ENCODE results near the gene TNFSF12.
A peak's percentile ranks its signal among the peaks of the same experiment; 100 is the strongest.

The TNFSF12 gene, protein sequence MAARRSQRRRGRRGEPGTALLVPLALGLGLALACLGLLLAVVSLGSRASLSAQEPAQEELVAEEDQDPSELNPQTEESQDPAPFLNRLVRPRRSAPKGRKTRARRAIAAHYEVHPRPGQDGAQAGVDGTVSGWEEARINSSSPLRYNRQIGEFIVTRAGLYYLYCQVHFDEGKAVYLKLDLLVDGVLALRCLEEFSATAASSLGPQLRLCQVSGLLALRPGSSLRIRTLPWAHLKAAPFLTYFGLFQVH

DNA sequence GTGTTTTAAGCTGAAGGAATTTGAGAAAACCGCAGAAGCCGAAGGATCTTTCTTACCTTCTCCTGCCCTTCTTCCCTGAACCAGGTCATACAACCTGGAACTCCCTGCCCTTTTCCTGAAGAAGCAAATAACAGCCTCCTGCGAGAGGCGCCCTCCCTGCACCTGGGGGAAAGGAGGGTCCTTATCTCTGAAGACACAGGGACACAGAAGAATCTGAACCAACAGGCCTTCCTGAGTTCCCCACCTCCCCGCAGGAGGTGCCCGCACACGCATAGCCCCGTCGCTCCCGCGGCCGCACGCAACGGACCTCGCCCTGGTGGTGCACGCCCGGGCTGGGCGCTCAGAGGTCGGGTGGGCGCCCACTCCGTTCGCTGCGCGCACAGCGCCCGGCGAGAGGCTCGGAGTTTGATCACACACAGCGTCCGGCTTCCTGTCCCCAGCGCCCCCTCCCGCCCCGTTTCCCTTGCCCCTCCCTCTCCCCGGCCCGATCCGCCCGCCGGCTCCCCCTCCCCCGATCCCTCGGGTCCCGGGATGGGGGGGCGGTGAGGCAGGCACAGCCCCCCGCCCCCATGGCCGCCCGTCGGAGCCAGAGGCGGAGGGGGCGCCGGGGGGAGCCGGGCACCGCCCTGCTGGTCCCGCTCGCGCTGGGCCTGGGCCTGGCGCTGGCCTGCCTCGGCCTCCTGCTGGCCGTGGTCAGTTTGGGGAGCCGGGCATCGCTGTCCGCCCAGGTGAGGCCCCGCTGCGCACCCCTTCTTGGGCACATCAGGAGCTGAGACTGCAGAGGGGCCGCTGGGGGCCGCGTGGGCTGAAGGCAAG, at the start of gene TNFSF12:
TSS of gene TNFSF12 (plus strand) at position 474 of the 816 bp plus-strand sequence. CDS start at position 570, 96 bp downstream.
- H3K9me3 ChIP-seq (ENCODE audit: insufficient read depth, low read length), result no peaks in the 10 kb centered on the region
- H3K27ac ChIP-seq (ENCODE audit: low read depth, low read length), result no peak within 1 kb of the TSS
- H3K27me3 ChIP-seq (ENCODE audit: low read length), result no peaks in the 10 kb centered on the region
- H3K9ac ChIP-seq (ENCODE audit: low read length), result peak within 1 kb of the TSS; percentile 18; the same call in 1 of the 2 replicates
- H3K79me2 ChIP-seq (ENCODE audit: insufficient read depth, low read length), result no peaks in the 10 kb centered on the region
- H3K36me3 ChIP-seq (ENCODE audit: low read length), result no peaks in the 10 kb centered on the region
- H3K9me2 ChIP-seq (replicated peaks; ENCODE audit: insufficient read depth, low read length), result no peaks in the 10 kb centered on the region
- TF ChIP-seq EZH2phosphoT487 (conservative IDR thresholded peaks at IDR 0.05; ENCODE audit: low read length), result no peak
- TF ChIP-seq, protein P1, sequence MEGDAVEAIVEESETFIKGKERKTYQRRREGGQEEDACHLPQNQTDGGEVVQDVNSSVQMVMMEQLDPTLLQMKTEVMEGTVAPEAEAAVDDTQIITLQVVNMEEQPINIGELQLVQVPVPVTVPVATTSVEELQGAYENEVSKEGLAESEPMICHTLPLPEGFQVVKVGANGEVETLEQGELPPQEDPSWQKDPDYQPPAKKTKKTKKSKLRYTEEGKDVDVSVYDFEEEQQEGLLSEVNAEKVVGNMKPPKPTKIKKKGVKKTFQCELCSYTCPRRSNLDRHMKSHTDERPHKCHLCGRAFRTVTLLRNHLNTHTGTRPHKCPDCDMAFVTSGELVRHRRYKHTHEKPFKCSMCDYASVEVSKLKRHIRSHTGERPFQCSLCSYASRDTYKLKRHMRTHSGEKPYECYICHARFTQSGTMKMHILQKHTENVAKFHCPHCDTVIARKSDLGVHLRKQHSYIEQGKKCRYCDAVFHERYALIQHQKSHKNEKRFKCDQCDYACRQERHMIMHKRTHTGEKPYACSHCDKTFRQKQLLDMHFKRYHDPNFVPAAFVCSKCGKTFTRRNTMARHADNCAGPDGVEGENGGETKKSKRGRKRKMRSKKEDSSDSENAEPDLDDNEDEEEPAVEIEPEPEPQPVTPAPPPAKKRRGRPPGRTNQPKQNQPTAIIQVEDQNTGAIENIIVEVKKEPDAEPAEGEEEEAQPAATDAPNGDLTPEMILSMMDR (IDR thresholded peaks at IDR 0.05; ENCODE audit: insufficient read depth, low read length, poor library complexity, severe bottlenecking), result no peak
- peak within 1 kb of the TSS; percentile 29 for H3K4me2 ChIP-seq (ENCODE audit: low read depth, low read length, poor library complexity, severe bottlenecking)
- H2AFZ ChIP-seq (ENCODE audit: low read depth, low read length, severe bottlenecking), result no peak within 1 kb of the TSS
- no peak within 1 kb of the TSS for H3K4me3 ChIP-seq (ENCODE audit: insufficient read depth, low read length, poor library complexity, severe bottlenecking)
- no peaks in the 10 kb centered on the region for H3F3A ChIP-seq (ENCODE audit: insufficient read depth)
- no peaks in the 10 kb centered on the region for H4K20me1 ChIP-seq (ENCODE audit: low read depth, low read length)

DNA sequence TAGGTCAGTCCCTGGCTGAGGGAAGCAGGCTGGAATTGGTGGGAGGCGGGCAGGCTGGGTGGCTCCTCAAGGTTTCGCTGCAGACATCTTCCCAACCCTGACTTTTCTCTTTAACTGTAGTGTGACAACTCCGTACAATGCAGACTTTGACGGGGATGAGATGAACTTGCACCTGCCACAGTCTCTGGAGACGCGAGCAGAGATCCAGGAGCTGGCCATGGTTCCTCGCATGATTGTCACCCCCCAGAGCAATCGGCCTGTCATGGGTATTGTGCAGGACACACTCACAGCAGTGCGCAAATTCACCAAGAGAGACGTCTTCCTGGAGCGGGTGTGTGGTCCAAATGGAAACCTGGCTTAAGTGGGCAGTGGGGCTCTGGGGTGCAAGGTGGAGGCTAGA, 49.7 kb upstream of the TNFSF12 start:
- H3F3A ChIP-seq (ENCODE audit: insufficient read depth), result no peaks in the 10 kb centered on the region
- H3K27me3 ChIP-seq (ENCODE audit: low read length), result no peaks in the 10 kb centered on the region
- H3K9ac ChIP-seq (ENCODE audit: low read length), result no peak overlapping the region
- TF ChIP-seq EZH2phosphoT487 (conservative IDR thresholded peaks at IDR 0.05; ENCODE audit: low read length), result no peak
- TF ChIP-seq, protein P1 (IDR thresholded peaks at IDR 0.05; ENCODE audit: insufficient read depth, low read length, poor library complexity, severe bottlenecking), result no peak
- peaks cover 21% of the 10 kb centered on the region for H3K79me2 ChIP-seq (ENCODE audit: insufficient read depth, low read length)
- H3K36me3 ChIP-seq (ENCODE audit: low read length), result peaks cover 8% of the 10 kb centered on the region
- H4K20me1 ChIP-seq (ENCODE audit: low read depth, low read length), result 0 out of 2 replicates have a peak, but pooled peaks cover 3% of the 10 kb centered on the region
- no peaks in the 10 kb centered on the region for H3K9me2 ChIP-seq (replicated peaks; ENCODE audit: insufficient read depth, low read length)
- H3K4me3 ChIP-seq (ENCODE audit: insufficient read depth, low read length, poor library complexity, severe bottlenecking), result no peak overlapping the region
- H3K9me3 ChIP-seq (ENCODE audit: insufficient read depth, low read length), result no peaks in the 10 kb centered on the region
- no peak overlapping the region for H2AFZ ChIP-seq (ENCODE audit: low read depth, low read length, severe bottlenecking)
- no peak overlapping the region for H3K4me2 ChIP-seq (ENCODE audit: low read depth, low read length, poor library complexity, severe bottlenecking)
- no peak overlapping the region for H3K27ac ChIP-seq (ENCODE audit: low read depth, low read length)

DNA sequence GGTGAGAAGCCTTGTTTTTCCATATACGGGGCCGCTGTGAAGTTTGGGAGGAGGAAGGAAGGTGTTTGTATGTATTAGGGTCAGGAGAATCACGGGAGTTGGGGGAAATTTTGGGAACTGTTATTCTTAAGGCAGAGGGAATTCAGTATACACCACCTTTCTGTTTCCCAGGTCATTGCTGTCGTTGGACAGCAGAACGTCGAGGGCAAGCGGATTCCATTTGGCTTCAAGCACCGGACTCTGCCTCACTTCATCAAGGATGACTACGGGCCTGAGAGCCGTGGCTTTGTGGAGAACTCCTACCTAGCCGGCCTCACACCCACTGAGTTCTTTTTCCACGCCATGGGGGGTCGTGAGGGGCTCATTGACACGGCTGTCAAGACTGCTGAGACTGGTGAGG, 47.1 kb upstream of the TNFSF12 start:
- Histone ChIP-seq H3K9me3 (ENCODE audit: insufficient read depth, low read length) (no peaks in the 10 kb centered on the region), H3K9me2 (replicated peaks; ENCODE audit: insufficient read depth, low read length) (no peaks in the 10 kb centered on the region), H4K20me1 (ENCODE audit: low read depth, low read length) (no peaks in the 10 kb centered on the region), H3K9ac (ENCODE audit: low read length) (no peak overlapping the region), H3F3A (ENCODE audit: insufficient read depth) (0 out of 2 replicates have a peak, but pooled peaks cover 5% of the 10 kb centered on the region), H3K36me3 (ENCODE audit: low read length) (peaks cover 16% of the 10 kb centered on the region), H2AFZ (ENCODE audit: low read depth, low read length, severe bottlenecking) (no peak overlapping the region), H3K79me2 (ENCODE audit: insufficient read depth, low read length) (no peaks in the 10 kb centered on the region), H3K27ac (ENCODE audit: low read depth, low read length) (no peak overlapping the region), H3K4me2 (ENCODE audit: low read depth, low read length, poor library complexity, severe bottlenecking) (no peak overlapping the region), H3K4me3 (ENCODE audit: insufficient read depth, low read length, poor library complexity, severe bottlenecking) (no peak overlapping the region), H3K27me3 (ENCODE audit: low read length) (no peaks in the 10 kb centered on the region)
- no peak for TF ChIP-seq EZH2phosphoT487 (conservative IDR thresholded peaks at IDR 0.05; ENCODE audit: low read length)
- TF ChIP-seq, protein P1 (IDR thresholded peaks at IDR 0.05; ENCODE audit: insufficient read depth, low read length, poor library complexity, severe bottlenecking), result no peak

Measured in SU-DHL-6 (cell line).